ENCODE results near the gene EPOP. TPM values are rescaled to one million over a fixed set of nuclear protein-coding genes. Genes with fewer than 3 reads are reported as not detected.

EPOP gene
- total and polyA plus RNA-seq, 2 of the 13 experiments (the other 11 are each of a cell fraction or from before 2014, with no cell fraction given), result 14.7 to 37.8 TPM

DNA sequence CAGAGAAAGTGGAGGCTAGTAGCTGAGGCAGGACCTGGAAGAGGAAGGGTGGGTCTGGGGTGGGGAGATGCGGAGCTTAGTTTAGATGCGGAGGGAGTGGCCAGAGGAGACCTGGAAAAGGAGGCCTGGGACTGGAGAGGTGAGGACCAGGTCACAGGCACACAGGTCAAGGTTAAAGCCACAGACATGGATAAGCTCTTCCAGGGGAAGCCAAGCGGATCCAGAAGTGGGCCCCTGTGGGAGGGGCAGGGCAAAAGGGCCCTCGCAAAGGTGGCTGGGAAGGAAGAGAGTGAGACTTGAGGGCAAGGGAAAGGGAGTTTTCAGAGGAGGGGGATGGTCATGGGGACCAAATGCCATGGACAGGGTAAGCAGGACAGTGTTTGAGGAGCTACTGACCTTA lies 16.4 kb upstream of the EPOP start (continued):
- TF ChIP-seq ZXDC (CRISPR knock-in tag; IDR thresholded peaks at IDR 0.05) (no peak), ZNF101 (CRISPR knock-in tag; IDR thresholded peaks at IDR 0.05; ENCODE audit: borderline replicate concordance, low read depth) (no peak), MED13 (CRISPR knock-in tag; IDR thresholded peaks at IDR 0.05) (no peak), NFKB2 (CRISPR knock-in tag; IDR thresholded peaks at IDR 0.05; ENCODE audit: borderline replicate concordance) (no peak), ZKSCAN1 (IDR thresholded peaks at IDR 0.05; ENCODE audit: low read length) (no peak), ZFP37 (CRISPR knock-in tag; IDR thresholded peaks at IDR 0.05; ENCODE audit: borderline replicate concordance) (no peak), TFDP1 (CRISPR knock-in tag; IDR thresholded peaks at IDR 0.05; ENCODE audit: borderline replicate concordance) (no peak), MTA1 (CRISPR knock-in tag; IDR thresholded peaks at IDR 0.05; ENCODE audit: borderline replicate concordance) (0 out of 2 replicates have a peak, but pooled peaks have one; percentile 43), ZNF747 (CRISPR knock-in tag; IDR thresholded peaks at IDR 0.05; ENCODE audit: borderline replicate concordance) (no peak; the same call in 1 of the 2 replicates), FOXK2 (IDR thresholded peaks at IDR 0.05) (no peak), ZHX1 (CRISPR knock-in tag; IDR thresholded peaks at IDR 0.05; ENCODE audit: low read depth) (no peak), CEBPG (CRISPR knock-in tag; IDR thresholded peaks at IDR 0.05) (no peak), ZSCAN29 (CRISPR knock-in tag; conservative IDR thresholded peaks at IDR 0.05) (no peak), FOXK1 (CRISPR knock-in tag; IDR thresholded peaks at IDR 0.05; ENCODE audit: borderline replicate concordance, low read depth) (peak; percentile 65; the same call in 1 of the 2 replicates), YEATS2 (CRISPR knock-in tag; IDR thresholded peaks at IDR 0.05; ENCODE audit: borderline replicate concordance) (no peak)
- TF ChIP-seq, protein P1, sequence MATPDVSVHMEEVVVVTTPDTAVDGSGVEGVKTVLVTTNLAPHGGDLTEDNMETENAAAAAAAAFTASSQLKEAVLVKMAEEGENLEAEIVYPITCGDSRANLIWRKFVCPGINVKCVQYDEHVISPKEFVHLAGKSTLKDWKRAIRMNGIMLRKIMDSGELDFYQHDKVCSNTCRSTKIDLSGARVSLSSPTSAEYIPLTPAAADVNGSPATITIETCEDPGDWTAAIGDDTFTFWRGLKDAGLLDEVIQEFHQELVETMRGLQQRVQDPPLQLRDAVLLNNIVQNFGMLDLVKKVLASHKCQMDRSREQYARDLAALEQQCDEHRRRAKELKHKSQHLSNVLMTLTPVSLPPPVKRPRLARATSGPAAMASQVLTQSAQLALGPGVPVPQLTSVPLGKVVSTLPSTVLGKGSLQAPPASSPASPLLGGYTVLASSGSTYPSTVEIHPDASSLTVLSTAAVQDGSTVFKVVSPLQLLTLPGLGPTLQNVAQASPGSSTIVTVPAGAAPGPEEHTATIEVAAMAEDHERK (CRISPR knock-in tag; IDR thresholded peaks at IDR 0.05; ENCODE audit: low read depth), result no peak
- TF ChIP-seq, protein P2, sequence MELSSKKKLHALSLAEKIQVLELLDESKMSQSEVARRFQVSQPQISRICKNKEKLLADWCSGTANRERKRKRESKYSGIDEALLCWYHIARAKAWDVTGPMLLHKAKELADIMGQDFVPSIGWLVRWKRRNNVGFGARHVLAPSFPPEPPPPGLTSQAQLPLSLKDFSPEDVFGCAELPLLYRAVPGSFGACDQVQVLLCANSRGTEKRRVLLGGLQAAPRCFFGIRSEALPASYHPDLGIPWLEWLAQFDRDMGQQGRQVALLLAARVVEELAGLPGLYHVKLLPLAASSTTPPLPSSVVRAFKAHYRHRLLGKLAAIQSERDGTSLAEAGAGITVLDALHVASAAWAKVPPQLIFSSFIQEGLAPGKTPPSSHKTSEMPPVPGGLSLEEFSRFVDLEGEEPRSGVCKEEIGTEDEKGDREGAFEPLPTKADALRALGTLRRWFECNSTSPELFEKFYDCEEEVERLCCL (CRISPR knock-in tag; IDR thresholded peaks at IDR 0.05; ENCODE audit: borderline replicate concordance), result no peak
- TF ChIP-seq, protein P3, sequence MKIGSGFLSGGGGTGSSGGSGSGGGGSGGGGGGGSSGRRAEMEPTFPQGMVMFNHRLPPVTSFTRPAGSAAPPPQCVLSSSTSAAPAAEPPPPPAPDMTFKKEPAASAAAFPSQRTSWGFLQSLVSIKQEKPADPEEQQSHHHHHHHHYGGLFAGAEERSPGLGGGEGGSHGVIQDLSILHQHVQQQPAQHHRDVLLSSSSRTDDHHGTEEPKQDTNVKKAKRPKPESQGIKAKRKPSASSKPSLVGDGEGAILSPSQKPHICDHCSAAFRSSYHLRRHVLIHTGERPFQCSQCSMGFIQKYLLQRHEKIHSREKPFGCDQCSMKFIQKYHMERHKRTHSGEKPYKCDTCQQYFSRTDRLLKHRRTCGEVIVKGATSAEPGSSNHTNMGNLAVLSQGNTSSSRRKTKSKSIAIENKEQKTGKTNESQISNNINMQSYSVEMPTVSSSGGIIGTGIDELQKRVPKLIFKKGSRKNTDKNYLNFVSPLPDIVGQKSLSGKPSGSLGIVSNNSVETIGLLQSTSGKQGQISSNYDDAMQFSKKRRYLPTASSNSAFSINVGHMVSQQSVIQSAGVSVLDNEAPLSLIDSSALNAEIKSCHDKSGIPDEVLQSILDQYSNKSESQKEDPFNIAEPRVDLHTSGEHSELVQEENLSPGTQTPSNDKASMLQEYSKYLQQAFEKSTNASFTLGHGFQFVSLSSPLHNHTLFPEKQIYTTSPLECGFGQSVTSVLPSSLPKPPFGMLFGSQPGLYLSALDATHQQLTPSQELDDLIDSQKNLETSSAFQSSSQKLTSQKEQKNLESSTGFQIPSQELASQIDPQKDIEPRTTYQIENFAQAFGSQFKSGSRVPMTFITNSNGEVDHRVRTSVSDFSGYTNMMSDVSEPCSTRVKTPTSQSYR (CRISPR knock-in tag; IDR thresholded peaks at IDR 0.05; ENCODE audit: borderline replicate concordance), result peak; percentile 71; the same call in 1 of the 2 replicates
